K562 (cell line): ENCODE results near the gene SLC7A6OS. TPM values are rescaled to one million over a fixed set of nuclear protein-coding genes. Genes with fewer than 3 reads are reported as not detected.
A peak's percentile ranks its signal among the peaks of the same experiment; 100 is the strongest.

Experiments
- ATAC-seq: fragments of 200-7000 bp; cut with Tn5 transposase; 3 replicates; pipeline ENCODE4 v1.9.1; 2020; ENCODE audit warnings: moderate library complexity
- BruUV-seq: library from RNA; stranded (reverse); fragments of 400-500 nt; replicated peaks from 2 replicates; lab custom pipeline; 2021; lab: Mats Ljungman, UMichigan
- CTCF ChIA-PET: fragments of 300-600 bp; formaldehyde crosslinking; extraction: SDS; loops from one replicate; lab custom pipeline; 2021; ENCODE audit warnings: low intra/inter-chr PET ratio; lab: Yijun Ruan, JAX
- POLR2A ChIA-PET: fragments of 300-600, 350-650 bp; sonication (Branson Sonifier 250); formaldehyde crosslinking; extraction: SDS; loops from one replicate; lab custom pipeline; 2021; ENCODE audit warnings: antibody characterized with exemption, inconsistent platforms; lab: Yijun Ruan, JAX
- DNase-seq, 4 experiments: peaks; one replicate each; pipeline versions ENCODE4 v3.0.0 to v3.0.0-alpha.2; 2011 to 2018; ENCODE audit warnings: low spot score in 3 of 4, mixed read lengths in 3 of 4; ENCODE audit errors: extremely low read depth in 1 of 4
- FAIRE-seq: peaks from 2 replicates; lab custom pipeline; 2011; peaks lifted over from hg19 to GRCh38; lab: Jason Lieb, UNC
- H2AFZ ChIP-seq: 2 replicates; pipeline ENCODE4 v1.6.0; 2011; ENCODE audit warnings: low read depth, low read length, control low read depth, inconsistent platforms
- H3K27ac ChIP-seq: fragments of 200-600 bp; 3 replicates; pipeline ENCODE4 v1.8.0; 2011; ENCODE audit warnings: low read depth, mild to moderate bottlenecking, control low read depth, inconsistent platforms, low read length, moderate library complexity, mixed read lengths; ENCODE audit errors: extremely low read depth
- H3K27me3 ChIP-seq, 2 experiments: fragments of 300-600 bp in 1 of 2; 2 replicates in 1 of 2; 3 replicates in 1 of 2; pipeline versions ENCODE4 v1.6.0 to v1.8.0; 2011; ENCODE audit warnings: inconsistent platforms in 2 of 2, low read length in 2 of 2, mild to moderate bottlenecking in 1 of 2, mixed read lengths in 1 of 2, moderate library complexity in 1 of 2; ENCODE audit not compliant: control insufficient read depth in 2 of 2, insufficient read depth in 2 of 2
- H3K36me3 ChIP-seq: fragments of 300-600 bp; 3 replicates; pipeline ENCODE4 v1.8.0; 2011; ENCODE audit warnings: mild to moderate bottlenecking, low read length, inconsistent platforms; ENCODE audit not compliant: control insufficient read depth, insufficient read depth
- H3K4me1 ChIP-seq, 2 experiments: fragments of 200-600 bp in 1 of 2; replicated peaks in 1 of 2; 2 replicates in 1 of 2; 3 replicates in 1 of 2; pipeline versions ENCODE4 v1.5.1 to v1.8.0; 2011; ENCODE audit warnings: inconsistent platforms in 2 of 2, low read length in 2 of 2, mild to moderate bottlenecking in 1 of 2, mixed read lengths in 1 of 2, moderate library complexity in 1 of 2; ENCODE audit not compliant: control insufficient read depth in 2 of 2, insufficient read depth in 2 of 2
- H3K4me2 ChIP-seq: 2 replicates; pipeline ENCODE4 v1.6.1; 2011; ENCODE audit warnings: low read length, control low read depth, inconsistent platforms, mixed read lengths; ENCODE audit not compliant: insufficient read depth
- H3K4me3 ChIP-seq: fragments of 200-600 bp; sonication (generic), shearing (Covaris generic); 2 replicates; pipeline ENCODE4 v1.5.1; 2016; ENCODE audit warnings: control low read depth, inconsistent platforms
- H3K79me2 ChIP-seq: fragments of 200-600 bp; 3 replicates; pipeline ENCODE4 v1.8.0; 2011; ENCODE audit warnings: low read length, inconsistent platforms; ENCODE audit not compliant: control insufficient read depth, insufficient read depth
- H3K9ac ChIP-seq, 2 experiments: 2 replicates each; pipeline versions ENCODE4 v1.6.0 to v1.6.1; 2011; ENCODE audit warnings: low read depth in 2 of 2, low read length in 2 of 2, control low read depth in 1 of 2, inconsistent platforms in 1 of 2, mild to moderate bottlenecking in 1 of 2, mixed read lengths in 1 of 2; ENCODE audit not compliant: insufficient read depth in 1 of 2
- H3K9me1 ChIP-seq: one replicate; pipeline ENCODE4 v1.6.0; 2011; ENCODE audit warnings: inconsistent platforms, mild to moderate bottlenecking, low read length, moderate library complexity; ENCODE audit not compliant: control insufficient read depth, insufficient read depth
- H3K9me3 ChIP-seq: replicated peaks from 2 replicates; pipeline ENCODE4 v1.5.1; 2011; ENCODE audit warnings: low read depth, low read length, inconsistent platforms; ENCODE audit not compliant: control insufficient read depth, insufficient read depth
- H4K20me1 ChIP-seq: replicated peaks from 2 replicates; pipeline ENCODE4 v1.6.1; 2011; ENCODE audit warnings: low read length, inconsistent platforms, mixed read lengths; ENCODE audit not compliant: control insufficient read depth, insufficient read depth
- FIP1L1 ChIP-seq: fragments of 200-400 bp; formaldehyde crosslinking; IDR thresholded peaks from 2 replicates; pipeline ENCODE4 v1.6.1; 2018; ENCODE audit warnings: mild to moderate bottlenecking, low read depth, low read length; ENCODE audit not compliant: poor library complexity, severe bottlenecking
- GABPA ChIP-seq: fragments of 200-800 bp; sonication (Bioruptor generic); conservative IDR thresholded peaks from 2 replicates; pipeline ENCODE4 v1.6.1; 2016; ENCODE audit warnings: low read depth, missing genetic modification characterization, missing compliant biosample characterization
- MYC ChIP-seq, 2 experiments: fragments of 250-450 bp in 1 of 2; sonication (Bioruptor Pico) in 1 of 2; IDR thresholded peaks; 2 replicates each; pipeline versions ENCODE4 v1.5.1 to v1.6.1; 2012 to 2021; ENCODE audit warnings: low read depth in 2 of 2, borderline replicate concordance in 1 of 2, improper control_type of control experiment in 1 of 2, low read length in 1 of 2, mild to moderate bottlenecking in 1 of 2, moderate library complexity in 1 of 2
- NFE2L1 ChIP-seq: fragments of 450-650 bp; IDR thresholded peaks from 2 replicates; pipeline ENCODE4 v1.6.1; 2016; ENCODE audit warnings: missing genetic modification characterization, low read depth, mild to moderate bottlenecking, missing compliant biosample characterization, moderate library complexity, borderline replicate concordance
- NFYB ChIP-seq: IDR thresholded peaks from 2 replicates; pipeline ENCODE4 v1.6.1; 2011; ENCODE audit warnings: mild to moderate bottlenecking, moderate library complexity; ENCODE audit not compliant: insufficient read length; ENCODE audit errors: extremely low read depth
- NR3C1 ChIP-seq: sonication (generic); formaldehyde crosslinking; IDR thresholded peaks from 2 replicates; pipeline ENCODE4 v1.8.1; 2022; ENCODE audit warnings: missing genetic modification reagents
- SMAD1 ChIP-seq: fragments of 150-350 bp; IDR thresholded peaks from 2 replicates; pipeline ENCODE4 v1.6.1; 2014; ENCODE audit warnings: low read length, low read depth; ENCODE audit not compliant: partially characterized antibody
- TEAD4 ChIP-seq, 2 experiments: sonication (generic) in 1 of 2; formaldehyde crosslinking in 1 of 2; IDR thresholded peaks; 2 replicates each; pipeline versions ENCODE4 v1.6.1 to v1.8.0; 2012 to 2022; ENCODE audit warnings: borderline replicate concordance in 1 of 2, inconsistent platforms in 1 of 2, low read length in 1 of 2, mild to moderate bottlenecking in 1 of 2, missing genetic modification reagents in 1 of 2
- ZNF121 ChIP-seq: sonication (generic); formaldehyde crosslinking; conservative IDR thresholded peaks from 2 replicates; pipeline ENCODE4 v1.8.0; 2022; ENCODE audit warnings: missing genetic modification reagents
- ZNF23 ChIP-seq: fragments of 250-450 bp; sonication (Bioruptor Pico); IDR thresholded peaks from 2 replicates; pipeline ENCODE4 v1.4.0; 2020; ENCODE audit warnings: mild to moderate bottlenecking
- ZNF354B ChIP-seq: fragments of 250-450 bp; sonication (Bioruptor Pico); IDR thresholded peaks from 2 replicates; pipeline ENCODE4 v1.4.0; 2020
- ZNF655 ChIP-seq: fragments of 250-450 bp; sonication (Bioruptor Pico); IDR thresholded peaks from 2 replicates; pipeline ENCODE4 v1.5.0; 2021
- WGBS: fragments of 100-300 bp; shearing (Covaris generic); methylation state at CpG from one replicate; pipeline ENCODE4 v1.1.6; 2016; ENCODE audit warnings: low coverage, mixed read lengths; ENCODE audit not compliant: insufficient coverage; ENCODE audit errors: missing lambda C conversion rate; 5-methylcytosine and 5-hydroxymethylcytosine counted together
- in situ Hi-C: fragments of 300-500 bp; cut with MboI; formaldehyde crosslinking; loops from 4 replicates; pipeline ENCODE4 v1.15.0; 2018; ENCODE audit warnings: inconsistent platforms, mixed read lengths
- intact Hi-C: fragments of 100-400 bp; cut with micrococcal nuclease; formaldehyde crosslinking; loops from 2 replicates; pipeline ENCODE4 v1.14.2; 2022
- polyA plus RNA-seq, 8 experiments: library from polyadenylated mRNA; depleted of rRNA in 4 of 8; stranded (reverse) in 5 of 8; unstranded in 3 of 8; fragments of >200 nt; fragmentation: Nextera tagmentation in 2 of 8; fragmentation: Illumina TruSeq in 1 of 8; extraction: Ambion mirVana in 2 of 8; extraction: Trizol in 1 of 8; gene quantifications; 2 replicates each; pipeline versions ENCODE4 v1.2.1 to v1.2.3, GENCODE V29; 2011 to 2014; ENCODE audit warnings: inconsistent platforms in 1 of 8, missing spikeins in 1 of 8
- total RNA-seq, 7 experiments: library from RNA; depleted of rRNA in 6 of 7; stranded (reverse); fragments of >200 nt in 6 of 7; fragmentation: Illumina TruSeq in 2 of 7; extraction: Trizol in 2 of 7; gene quantifications; 2 replicates each; pipeline versions ENCODE4 v1.2.1 to v1.2.3, GENCODE V29; 2011 to 2021; ENCODE audit warnings: low replicate concordance in 1 of 7
- TF ChIP-seq, protein P1 (sequence below): sonication (generic); formaldehyde crosslinking; IDR thresholded peaks from 2 replicates; pipeline ENCODE4 v1.8.0; 2022; ENCODE audit warnings: missing genetic modification reagents, mild to moderate bottlenecking, borderline replicate concordance

Gene SLC7A6OS
- total and polyA plus RNA-seq, 9 of the 15 experiments (the other 6 are each of a cell fraction or from before 2014, with no cell fraction given) = 2.7 to 23.6 (median 17.2) TPM

- Histone ChIP-seq H3K27me3 (no peaks in the 10 kb centered on the region), H3K4me2 (no peak overlapping the region), H3K9ac (no peak overlapping the region), H3K36me3 (peaks cover 78% of the 10 kb centered on the region), H2AFZ (no peak overlapping the region), H4K20me1 (peaks cover 7% of the 10 kb centered on the region; the same call in 1 of the 2 replicates), H3K9me1 (no peaks in the 10 kb centered on the region), H3K27ac (no peak overlapping the region), H3K4me1 (peaks cover 14 to 37% of the 10 kb centered on the region in 2 experiments), H3K4me3 (no peak overlapping the region), H3K79me2 (peaks cover 32% of the 10 kb centered on the region), H3K9me3 (no peaks in the 10 kb centered on the region)
- in situ Hi-C loops = no loop called here
- DNase-seq = no peak
- BruUV-seq = no TSS peak
- ChIA-PET CTCF (no interaction called here), POLR2A (interaction anchor here (0.8 to 1.4 kb wide), 5 partner anchors 9 to 20 kb away, joined by 3 to 6 read pairs (median 3); no protein-coding TSS in a partner anchor)
- intact Hi-C loops = no loop called here
- no peak for ATAC-seq
- WGBS = 88% methylated on average over 3 of the region's 3 CpGs
- peak; percentile 80 for TF ChIP-seq ZNF121 (CRISPR knock-in tag)
- TF ChIP-seq TEAD4 (IDR thresholded peaks at IDR 0.05; ENCODE audit: low read length) = no peak
- TF ChIP-seq TEAD4 (CRISPR knock-in tag; IDR thresholded peaks at IDR 0.05; ENCODE audit: borderline replicate concordance) = no peak
- TF ChIP-seq ZNF23 (CRISPR knock-in tag) = no peak
- FAIRE-seq = no peak
These were observed 25.1 kb downstream of the SLC7A6OS start for GRCh38 chr16:68285683-68286082.

- DNase-seq (no peak), FAIRE-seq (no peak), ATAC-seq (no peak)
- peaks cover 6 to 31% of the 10 kb centered on the region in 2 experiments for H3K4me1 ChIP-seq
- H3K27ac ChIP-seq = no peak overlapping the region
- ChIA-PET POLR2A (interaction anchor here (0.6 to 0.8 kb wide), 3 partner anchors 14 to 1122 kb away, joined by 3 read pairs; no protein-coding TSS in a partner anchor), CTCF (interaction anchor here (0.6 kb wide), 1 partner anchor 698 kb away, joined by 3 read pairs; no protein-coding TSS in a partner anchor)
- no TSS peak for BruUV-seq
- intact Hi-C loops (no loop called here), in situ Hi-C loops (no loop called here)
- H4K20me1 ChIP-seq = peaks cover 7% of the 10 kb centered on the region; the same call in 1 of the 2 replicates
- no peak overlapping the region for H2AFZ ChIP-seq
- H3K36me3 ChIP-seq = peaks cover 74% of the 10 kb centered on the region
- no peaks in the 10 kb centered on the region for H3K27me3 ChIP-seq
- H3K9ac ChIP-seq = no peak overlapping the region
- H3K4me3 ChIP-seq = no peak overlapping the region
- peaks cover 32% of the 10 kb centered on the region for H3K79me2 ChIP-seq
- H3K9me1 ChIP-seq = no peaks in the 10 kb centered on the region
- 89% methylated on average over 4 of the region's 5 CpGs for WGBS
- no peaks in the 10 kb centered on the region for H3K9me3 ChIP-seq
- no peak overlapping the region for H3K4me2 ChIP-seq
- TF ChIP-seq SMAD1 (no peak), ZNF655 (CRISPR knock-in tag) (no peak), GABPA (tag) (no peak), NR3C1 (CRISPR knock-in tag) (no peak), NFYB (no peak), FIP1L1 (no peak), MYC (IDR thresholded peaks at IDR 0.05; ENCODE audit: low read depth, low read length) (no peak), MYC (CRISPR knock-in tag; IDR thresholded peaks at IDR 0.05; ENCODE audit: borderline replicate concordance, low read depth) (no peak), NFE2L1 (tag) (no peak), ZNF354B (CRISPR knock-in tag) (no peak)
- TF ChIP-seq, protein P1, sequence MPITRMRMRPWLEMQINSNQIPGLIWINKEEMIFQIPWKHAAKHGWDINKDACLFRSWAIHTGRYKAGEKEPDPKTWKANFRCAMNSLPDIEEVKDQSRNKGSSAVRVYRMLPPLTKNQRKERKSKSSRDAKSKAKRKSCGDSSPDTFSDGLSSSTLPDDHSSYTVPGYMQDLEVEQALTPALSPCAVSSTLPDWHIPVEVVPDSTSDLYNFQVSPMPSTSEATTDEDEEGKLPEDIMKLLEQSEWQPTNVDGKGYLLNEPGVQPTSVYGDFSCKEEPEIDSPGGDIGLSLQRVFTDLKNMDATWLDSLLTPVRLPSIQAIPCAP (CRISPR knock-in tag) = no peak
These were observed 25.9 kb downstream of the SLC7A6OS start for GRCh38 chr16:68284847-68285246.
